ENCODE data around the gene MUS81. TPM values are rescaled to one million over a fixed set of nuclear protein-coding genes. Genes with fewer than 3 reads are reported as not detected.

MUS81 gene, protein sequence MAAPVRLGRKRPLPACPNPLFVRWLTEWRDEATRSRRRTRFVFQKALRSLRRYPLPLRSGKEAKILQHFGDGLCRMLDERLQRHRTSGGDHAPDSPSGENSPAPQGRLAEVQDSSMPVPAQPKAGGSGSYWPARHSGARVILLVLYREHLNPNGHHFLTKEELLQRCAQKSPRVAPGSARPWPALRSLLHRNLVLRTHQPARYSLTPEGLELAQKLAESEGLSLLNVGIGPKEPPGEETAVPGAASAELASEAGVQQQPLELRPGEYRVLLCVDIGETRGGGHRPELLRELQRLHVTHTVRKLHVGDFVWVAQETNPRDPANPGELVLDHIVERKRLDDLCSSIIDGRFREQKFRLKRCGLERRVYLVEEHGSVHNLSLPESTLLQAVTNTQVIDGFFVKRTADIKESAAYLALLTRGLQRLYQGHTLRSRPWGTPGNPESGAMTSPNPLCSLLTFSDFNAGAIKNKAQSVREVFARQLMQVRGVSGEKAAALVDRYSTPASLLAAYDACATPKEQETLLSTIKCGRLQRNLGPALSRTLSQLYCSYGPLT
- 23.9 to 43.5 TPM (median 31.9 TPM) in 5 replicates for total RNA-seq (2022; extraction: Qiagen RNA extraction; ENCODE audit: low read depth)

GRCh38 chr11:65860278-65861164 lies at the start of gene MUS81:
Gene MUS81 (plus strand): TSS chr11:65860433. CDS start chr11:65860754, 321 bp downstream.

GRCh38 chr11:65833297-65834030 lies 26.8 kb upstream of the MUS81 start, which contains the start of gene SNX32:
Gene SNX32 (plus strand): TSS chr11:65833963. CDS start chr11:65834066, 103 bp downstream.

DNA sequence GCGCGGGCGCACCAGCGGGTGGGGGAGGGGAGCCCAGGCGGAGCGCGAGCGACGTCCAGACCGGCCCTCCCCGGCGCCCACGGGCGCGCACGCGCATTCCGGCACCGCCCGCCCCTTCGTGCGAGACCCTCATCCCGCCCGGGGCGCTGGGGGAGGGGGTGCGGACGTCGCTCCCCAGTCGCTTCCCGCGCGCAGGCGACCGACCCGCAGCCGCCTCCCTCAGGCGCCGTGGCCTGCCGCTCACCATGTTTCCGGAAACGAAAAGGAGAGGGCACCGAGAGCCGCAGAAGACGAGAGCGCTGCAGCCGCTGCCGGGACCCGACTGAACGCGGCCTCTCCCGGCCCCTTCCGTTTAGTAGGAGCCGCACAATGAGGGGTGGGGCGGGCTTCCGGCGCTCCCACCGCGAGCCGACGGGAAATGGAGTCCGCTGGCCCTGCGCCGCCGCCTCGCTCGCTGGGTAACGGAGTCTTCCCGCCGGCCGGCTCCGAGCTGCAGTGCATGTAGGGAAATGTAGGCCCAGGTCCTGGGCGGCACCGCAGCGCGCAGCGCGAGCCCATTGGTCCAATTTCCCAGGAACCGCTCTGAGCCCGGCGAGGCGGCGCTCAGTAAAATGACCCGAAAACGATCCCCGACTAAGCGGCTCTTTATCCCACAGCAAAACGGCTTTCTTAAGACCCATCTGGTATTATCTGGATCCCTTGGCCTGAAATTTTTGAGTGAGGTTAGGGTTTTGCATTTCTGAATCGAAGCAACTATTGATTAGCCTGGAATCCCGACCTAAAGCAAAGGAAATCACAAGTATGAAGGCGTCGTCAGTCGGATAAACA lies 2.2 kb upstream of the MUS81 start, which contains the start of gene CFL1:
TSS of gene CFL1 (minus strand) at position 328 of the 828 bp plus-strand sequence. CDS start at position 247, 81 bp downstream.

DNA sequence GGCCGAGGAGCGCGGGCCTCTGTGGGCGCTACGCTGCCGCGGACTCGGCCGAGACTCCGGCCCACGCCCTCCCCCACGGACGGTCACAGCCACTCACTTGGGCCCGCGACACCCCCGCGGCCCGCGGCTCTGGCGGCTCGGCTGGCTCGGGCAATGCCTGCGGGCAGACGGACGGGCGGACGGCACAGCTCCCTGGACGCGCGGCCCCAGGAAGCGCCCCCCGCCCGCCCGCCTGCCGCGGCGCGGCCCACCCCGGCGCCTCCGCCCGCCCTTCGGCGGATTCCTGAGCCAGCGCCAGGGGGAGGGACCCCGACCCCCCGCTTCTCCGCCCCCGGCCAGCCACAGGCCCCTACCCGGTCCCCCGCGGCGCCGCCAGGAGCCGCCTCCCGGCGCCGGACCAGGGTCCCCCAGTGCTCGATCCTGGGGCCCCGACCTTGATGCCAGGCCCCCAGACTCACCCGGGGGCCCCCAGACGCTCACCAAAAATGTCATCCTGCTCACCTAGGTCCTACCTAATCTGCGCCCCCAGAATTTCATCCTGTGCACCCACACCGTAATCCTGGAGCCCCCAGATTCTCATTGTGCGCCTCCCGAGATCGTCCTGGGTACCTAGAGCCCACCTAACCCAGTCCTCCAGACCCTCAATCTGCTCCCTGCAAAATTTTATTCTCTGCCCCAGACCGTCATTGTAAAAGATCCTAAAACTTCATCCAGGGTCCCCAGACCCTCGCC lies 12.5 kb downstream of the MUS81 start, which contains the start of gene EFEMP2:
TSS of gene EFEMP2 (minus strand) at position 215 of the 732 bp plus-strand sequence. CDS start 446 bp downstream, outside the sequence.

DNA sequence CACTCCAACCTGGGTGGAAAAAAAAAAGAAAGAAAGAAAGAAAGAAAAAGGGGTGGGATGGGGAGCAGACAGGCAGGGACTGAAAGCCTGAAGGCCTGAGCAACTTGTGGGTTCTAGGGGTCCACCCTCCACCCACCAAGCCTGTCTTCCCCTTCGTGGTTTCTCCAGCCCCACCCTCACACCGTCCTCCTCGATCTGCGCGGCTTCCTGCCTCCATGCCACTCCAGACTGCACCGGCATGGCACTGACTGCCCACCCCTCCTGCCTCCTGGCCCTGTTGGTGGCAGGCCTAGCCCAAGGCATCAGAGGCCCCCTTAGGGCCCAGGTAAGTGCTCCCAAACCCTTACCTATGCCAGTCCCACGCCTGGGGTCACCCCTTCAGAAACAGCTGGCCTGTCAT lies 19.4 kb downstream of the MUS81 start, which contains the start of gene CTSW:
TSS of gene CTSW (plus strand) at position 221 of the 400 bp plus-strand sequence. CDS start at position 239, 18 bp downstream.

DNA sequence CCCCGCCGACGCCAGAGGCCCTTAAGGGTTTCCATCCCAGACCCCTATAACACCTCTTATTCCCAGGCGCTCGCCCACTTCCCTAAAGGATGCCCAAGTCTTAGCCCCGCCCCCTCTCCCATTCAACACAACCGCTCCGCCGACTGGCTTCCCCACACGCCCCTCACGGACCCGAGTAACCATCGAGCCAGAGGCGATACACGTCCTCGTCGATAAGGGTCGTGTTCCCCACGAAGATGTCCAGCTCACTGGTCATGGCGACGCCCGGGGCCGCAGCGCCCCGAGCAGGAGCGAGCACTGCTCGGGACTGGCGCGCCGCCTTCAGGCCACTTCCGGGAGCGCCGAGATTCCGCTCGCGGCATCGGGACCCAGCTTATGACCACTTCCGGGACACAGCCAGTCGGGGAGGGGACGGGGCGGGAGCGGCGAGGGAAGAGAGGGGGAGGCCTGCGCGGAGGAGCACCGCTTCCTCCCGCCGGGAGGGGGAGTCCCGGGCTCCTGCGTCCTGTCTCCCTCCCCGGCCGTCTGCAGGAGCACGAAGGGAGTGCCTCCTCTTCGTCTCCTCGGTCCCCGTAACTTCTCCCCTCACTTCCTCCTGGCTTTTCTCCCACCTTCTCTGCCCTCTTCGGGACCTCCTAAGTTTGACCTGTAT lies 28.1 kb downstream of the MUS81 start, which contains the start of gene FIBP:
TSS of gene FIBP (minus strand) at position 309 of the 652 bp plus-strand sequence. CDS start at position 256, 53 bp downstream.

DNA sequence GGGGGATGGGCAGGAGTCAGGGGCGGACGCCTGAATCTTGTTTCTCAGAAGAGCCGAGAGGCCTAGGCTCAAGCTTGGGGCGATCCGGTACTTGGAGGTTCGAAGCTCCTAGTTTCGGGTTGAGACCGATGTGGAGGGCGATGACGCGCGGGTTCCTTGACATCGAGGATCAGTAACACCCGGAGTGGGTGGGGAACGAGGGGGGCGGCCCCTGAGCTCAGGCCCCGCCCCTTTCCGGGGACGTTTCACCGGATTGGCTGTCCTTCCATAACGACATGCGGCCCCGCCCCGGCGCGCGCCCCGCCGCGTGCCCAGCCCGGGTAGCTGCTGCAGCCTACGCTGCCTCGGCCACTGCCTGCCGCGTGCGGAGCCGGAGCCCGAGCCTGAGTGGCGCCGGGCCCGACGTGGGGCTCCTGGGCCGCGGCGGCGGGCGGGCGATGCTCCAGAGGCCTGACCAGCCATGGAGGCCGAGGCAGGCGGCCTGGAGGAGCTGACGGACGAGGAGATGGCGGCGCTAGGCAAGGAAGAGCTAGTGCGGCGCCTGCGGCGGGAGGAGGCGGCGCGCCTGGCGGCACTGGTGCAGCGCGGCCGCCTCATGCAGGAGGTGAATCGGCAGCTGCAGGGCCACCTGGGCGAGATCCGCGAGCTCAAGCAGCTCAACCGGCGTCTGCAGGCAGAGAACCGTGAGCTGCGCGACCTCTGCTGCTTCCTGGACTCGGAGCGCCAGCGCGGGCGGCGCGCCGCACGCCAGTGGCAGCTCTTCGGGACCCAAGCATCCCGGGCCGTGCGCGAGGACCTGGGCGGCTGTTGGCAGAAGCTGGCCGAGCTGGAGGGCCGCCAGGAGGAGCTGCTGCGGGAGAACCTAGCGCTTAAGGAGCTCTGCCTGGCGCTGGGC lies 30.3 kb downstream of the MUS81 start, which contains the start of gene CCDC85B:
TSS of gene CCDC85B (plus strand) at position 350 of the 895 bp plus-strand sequence. CDS start at position 461, 111 bp downstream.

DNA sequence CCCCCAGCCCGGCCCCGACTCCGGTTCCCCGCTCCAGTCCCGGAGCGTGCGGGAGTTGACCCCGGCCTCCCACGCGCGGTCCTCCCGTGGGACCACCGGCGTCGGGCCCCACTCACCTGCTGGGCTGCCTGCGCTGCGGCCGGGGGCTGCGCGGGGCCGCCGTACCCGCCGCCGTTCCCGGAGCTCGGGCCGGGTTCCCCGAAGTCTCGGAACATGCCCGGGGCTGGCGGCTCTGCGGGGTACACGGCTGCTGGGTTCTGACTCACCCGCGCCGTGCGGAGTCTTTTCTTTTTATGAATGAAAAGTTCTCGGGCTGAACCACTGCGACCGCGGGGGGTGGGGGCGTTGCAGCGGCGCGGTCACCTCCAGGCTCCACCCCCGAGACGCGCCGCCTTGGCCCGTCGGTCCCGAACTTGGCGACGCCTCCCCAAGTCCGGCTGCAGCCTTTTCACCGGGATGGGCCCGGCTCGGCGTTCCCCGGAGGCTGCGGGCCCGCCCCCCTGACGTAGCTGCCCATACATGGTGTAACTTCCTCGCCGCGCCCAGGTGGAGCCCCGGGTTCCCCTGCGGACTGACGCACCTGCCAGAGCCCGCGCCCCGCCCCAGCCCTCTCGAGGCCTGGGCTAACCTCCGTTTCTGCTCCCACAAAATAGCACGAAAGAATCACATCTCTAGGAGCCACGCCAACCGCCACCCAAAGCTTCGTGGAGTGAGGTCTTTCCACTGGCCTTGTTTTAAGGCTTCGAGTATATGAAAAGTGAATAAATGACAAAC lies 40.1 kb downstream of the MUS81 start, which contains the start of gene FOSL1:
TSS of gene FOSL1 (minus strand) at position 264 of the 774 bp plus-strand sequence. CDS start at position 215, 49 bp downstream.

Other genes starting within 250 kb of the MUS81 start
- gene MAP3K11, start 246.2 kb upstream of the MUS81 start, total RNA-seq (2022; extraction: Qiagen RNA extraction; ENCODE audit: low read depth) = 25.9 to 57.4 TPM (median 50.9 TPM) in 5 replicates
- gene PCNX3, start 244.7 kb upstream of the MUS81 start, total RNA-seq (2022; extraction: Qiagen RNA extraction; ENCODE audit: low read depth) = 19.9 to 40.4 TPM (median 37.0 TPM) in 5 replicates
- gene SIPA1, start 222.3 kb upstream of the MUS81 start, total RNA-seq (2022; extraction: Qiagen RNA extraction; ENCODE audit: low read depth) = 7.6 to 22.6 TPM (median 19.8 TPM) in 5 replicates
- 54.3 to 80.3 TPM (median 76.8 TPM) in 5 replicates for gene RELA, start 197.5 kb upstream of the MUS81 start, total RNA-seq (2022; extraction: Qiagen RNA extraction; ENCODE audit: low read depth)
- gene KAT5, start 148.2 kb upstream of the MUS81 start, total RNA-seq (2022; extraction: Qiagen RNA extraction; ENCODE audit: low read depth) = 35.6 to 53.4 TPM (median 50.5 TPM) in 5 replicates
- 23.0 to 58.3 TPM (median 43.6 TPM) in 5 replicates for gene RNASEH2C, start 139.6 kb upstream of the MUS81 start, total RNA-seq (2022; extraction: Qiagen RNA extraction; ENCODE audit: low read depth)
- 6.0 to 13.9 TPM (median 11.2 TPM) in 5 replicates for gene AP5B1, start 79.5 kb upstream of the MUS81 start, total RNA-seq (2022; extraction: Qiagen RNA extraction; ENCODE audit: low read depth)
- gene OVOL1, start 73.4 kb upstream of the MUS81 start, total RNA-seq (2022; extraction: Qiagen RNA extraction; ENCODE audit: low read depth) = 0.08 to 0.15 TPM (median 0.09 TPM) in 3 of 5 replicates, not detected in the others
- gene SNX32, start 26.5 kb upstream of the MUS81 start, total RNA-seq (2022; extraction: Qiagen RNA extraction; ENCODE audit: low read depth) = not detected in 5 replicates
- 1,889 to 2,400 TPM (median 2,225 TPM) in 5 replicates for gene CFL1, start 2.3 kb upstream of the MUS81 start, total RNA-seq (2022; extraction: Qiagen RNA extraction; ENCODE audit: low read depth)
- 0.92 to 1.8 TPM (median 1.4 TPM) in 5 replicates for gene EFEMP2, start 12.4 kb downstream of the MUS81 start, total RNA-seq (2022; extraction: Qiagen RNA extraction; ENCODE audit: low read depth)
- 0.20 TPM in 1 of 5 replicates, not detected in the others for gene CTSW, start 19.4 kb downstream of the MUS81 start, total RNA-seq (2022; extraction: Qiagen RNA extraction; ENCODE audit: low read depth)
- gene FIBP, start 28.0 kb downstream of the MUS81 start, total RNA-seq (2022; extraction: Qiagen RNA extraction; ENCODE audit: low read depth) = 62.6 to 93.4 TPM (median 84.9 TPM) in 5 replicates
- 20.0 to 52.5 TPM (median 49.0 TPM) in 5 replicates for gene CCDC85B, start 30.2 kb downstream of the MUS81 start, total RNA-seq (2022; extraction: Qiagen RNA extraction; ENCODE audit: low read depth)
- gene FOSL1, start 40.0 kb downstream of the MUS81 start, total RNA-seq (2022; extraction: Qiagen RNA extraction; ENCODE audit: low read depth) = 132 to 214 TPM (median 155 TPM) in 5 replicates
- 27.1 to 54.3 TPM (median 50.1 TPM) in 5 replicates for gene C11orf68, start 58.6 kb downstream of the MUS81 start, total RNA-seq (2022; extraction: Qiagen RNA extraction; ENCODE audit: low read depth)
- gene DRAP1, start 59.0 kb downstream of the MUS81 start, total RNA-seq (2022; extraction: Qiagen RNA extraction; ENCODE audit: low read depth) = 158 to 325 TPM (median 225 TPM) in 5 replicates
- not detected in 5 replicates for gene TSGA10IP, start 85.0 kb downstream of the MUS81 start, total RNA-seq (2022; extraction: Qiagen RNA extraction; ENCODE audit: low read depth)
- 43.2 to 70.5 TPM (median 61.2 TPM) in 5 replicates for gene SART1, start 101.3 kb downstream of the MUS81 start, total RNA-seq (2022; extraction: Qiagen RNA extraction; ENCODE audit: low read depth)
- 36.9 to 46.3 TPM (median 39.5 TPM) in 5 replicates for gene EIF1AD, start 141.7 kb downstream of the MUS81 start, total RNA-seq (2022; extraction: Qiagen RNA extraction; ENCODE audit: low read depth)
- 370 to 493 TPM (median 487 TPM) in 5 replicates for gene BANF1, start 142.1 kb downstream of the MUS81 start, total RNA-seq (2022; extraction: Qiagen RNA extraction; ENCODE audit: low read depth)
- gene CST6, start 151.6 kb downstream of the MUS81 start, total RNA-seq (2022; extraction: Qiagen RNA extraction; ENCODE audit: low read depth) = not detected in 5 replicates
- gene CATSPER1, start 166.0 kb downstream of the MUS81 start, total RNA-seq (2022; extraction: Qiagen RNA extraction; ENCODE audit: low read depth) = 1.2 to 2.4 TPM (median 2.1 TPM) in 5 replicates
- gene GAL3ST3, start 188.7 kb downstream of the MUS81 start, total RNA-seq (2022; extraction: Qiagen RNA extraction; ENCODE audit: low read depth) = not detected in 5 replicates
- 166 to 198 TPM (median 173 TPM) in 5 replicates for gene SF3B2, start 191.9 kb downstream of the MUS81 start, total RNA-seq (2022; extraction: Qiagen RNA extraction; ENCODE audit: low read depth)
- gene PACS1, start 209.8 kb downstream of the MUS81 start, total RNA-seq (2022; extraction: Qiagen RNA extraction; ENCODE audit: low read depth) = 54.8 to 98.9 TPM (median 79.2 TPM) in 5 replicates